Neural crest cell (in vitro differentiated cells): ENCODE results near the gene SLC37A3. TPM values are rescaled to one million over a fixed set of nuclear protein-coding genes. Genes with fewer than 3 reads are reported as not detected.
"Not testable (repeated sequence)": the region's sequence is repeated elsewhere in the genome, so short reads cannot be mapped to it uniquely, and the experiment has no call there.

Experiments used
- DNase-seq: peaks from one replicate; pipeline ENCODE4 v3.0.0; 2021; ENCODE audit warnings: low read depth, mixed read lengths, low spot score
- H3K27ac Mint-ChIP-seq: one replicate; pipeline ENCODE4 v1.8.0; 2021; ENCODE audit warnings: mild to moderate bottlenecking, mixed read lengths; ENCODE audit not compliant: unreplicated experiment
- H3K27me3 Mint-ChIP-seq: 2 replicates; pipeline ENCODE4 v1.8.0; 2021; ENCODE audit warnings: low read depth, mild to moderate bottlenecking, mixed read lengths
- H3K36me3 Mint-ChIP-seq: 2 replicates; pipeline ENCODE4 v1.8.0; 2021; ENCODE audit warnings: low read depth, mild to moderate bottlenecking, mixed read lengths
- H3K4me1 Mint-ChIP-seq: 2 replicates; pipeline ENCODE4 v1.8.0; 2021; ENCODE audit warnings: mixed read lengths
- H3K4me3 Mint-ChIP-seq: one replicate; pipeline ENCODE4 v1.8.0; 2021; ENCODE audit warnings: mild to moderate bottlenecking, mixed read lengths
- H3K9me3 Mint-ChIP-seq: 2 replicates; pipeline ENCODE4 v1.8.0; 2021; ENCODE audit warnings: mixed read lengths
- CTCF ChIP-seq: fragments of 200-600 bp; sonication (generic); conservative IDR thresholded peaks from 2 replicates; pipeline ENCODE4 v1.5.0; 2021; ENCODE audit warnings: antibody characterized with exemption, mild to moderate bottlenecking
- total RNA-seq: library from RNA; stranded (reverse); gene quantifications from 2 replicates; pipeline ENCODE4 v1.2.1, GENCODE V29; 2021

Gene SLC37A3
- total RNA-seq, 1 donor from 2014 or later = 48.2 TPM

GRCh38 chr7:140423501-140423900, 25.2 kb upstream of the SLC37A3 start:
- Mint-ChIP-seq H3K27ac (no peak overlapping the region), H3K36me3 (no peaks in the 10 kb centered on the region), H3K27me3 (no peaks in the 10 kb centered on the region), H3K4me1 (no peaks in the 10 kb centered on the region), H3K9me3 (no peaks in the 10 kb centered on the region), H3K4me3 (no peak overlapping the region)
- TF ChIP-seq CTCF = no peak
- DNase-seq = no peak

- no peak for TF ChIP-seq CTCF
- H3K36me3 Mint-ChIP-seq = no peaks in the 10 kb centered on the region
- H3K4me1 Mint-ChIP-seq = no peaks in the 10 kb centered on the region
- H3K27ac Mint-ChIP-seq = no peak overlapping the region
- no peak overlapping the region for H3K4me3 Mint-ChIP-seq
- no peaks in the 10 kb centered on the region for H3K9me3 Mint-ChIP-seq
- no peaks in the 10 kb centered on the region for H3K27me3 Mint-ChIP-seq
- no peak for DNase-seq
Observed at GRCh38 chr7:140421521-140421920, 23.2 kb upstream of the SLC37A3 start.

- Mint-ChIP-seq H3K4me1 (peaks cover 5% of the 10 kb centered on the region), H3K36me3 (no peaks in the 10 kb centered on the region), H3K4me3 (no peak overlapping the region), H3K9me3 (no peaks in the 10 kb centered on the region), H3K27me3 (no peaks in the 10 kb centered on the region), H3K27ac (no peak overlapping the region)
- TF ChIP-seq CTCF = no peak
- DNase-seq = no peak
Observed at GRCh38 chr7:140418653-140419052, 20.3 kb upstream of the SLC37A3 start.

- not testable (repeated sequence) for DNase-seq, H3K27me3 Mint-ChIP-seq, H3K4me3 Mint-ChIP-seq, H3K27ac Mint-ChIP-seq, H3K36me3 Mint-ChIP-seq, H3K9me3 Mint-ChIP-seq, H3K4me1 Mint-ChIP-seq
Observed at GRCh38 chr7:140418156-140418472, 19.8 kb upstream of the SLC37A3 start.

- Mint-ChIP-seq H3K27ac (no peak overlapping the region), H3K27me3 (no peaks in the 10 kb centered on the region), H3K36me3 (no peaks in the 10 kb centered on the region), H3K9me3 (no peaks in the 10 kb centered on the region), H3K4me3 (no peak overlapping the region), H3K4me1 (peaks cover 5% of the 10 kb centered on the region)
- TF ChIP-seq CTCF = no peak
- DNase-seq = no peak
Observed at GRCh38 chr7:140417456-140418155, 19.3 kb upstream of the SLC37A3 start.

GRCh38 chr7:140416560-140416959, 18.2 kb upstream of the SLC37A3 start:
- no peak for DNase-seq
- no peak for TF ChIP-seq CTCF
- Mint-ChIP-seq H3K9me3 (no peaks in the 10 kb centered on the region), H3K4me3 (no peak overlapping the region), H3K27ac (peak overlapping the region; percentile 29), H3K36me3 (no peaks in the 10 kb centered on the region), H3K4me1 (peaks cover 5% of the 10 kb centered on the region), H3K27me3 (no peaks in the 10 kb centered on the region)

- not testable (repeated sequence) for DNase-seq, H3K4me1 Mint-ChIP-seq, H3K4me3 Mint-ChIP-seq, H3K27ac Mint-ChIP-seq, H3K27me3 Mint-ChIP-seq, H3K36me3 Mint-ChIP-seq, H3K9me3 Mint-ChIP-seq
Observed at GRCh38 chr7:140415816-140416215, 17.5 kb upstream of the SLC37A3 start.
